Occipital lobe (tissue), 2 donors: ENCODE data around the gene KIAA1755. TPM values are rescaled to one million over a fixed set of nuclear protein-coding genes. Genes with fewer than 3 reads are reported as not detected.
A peak's percentile ranks its signal among the peaks of the same experiment; 100 is the strongest.
"Not testable (repeated sequence)": the region's sequence is repeated elsewhere in the genome, so short reads cannot be mapped to it uniquely, and the experiment has no call there.

Experiments
- DNase-seq: peaks from one replicate; lab custom pipeline; 2025; lab: John Stamatoyannopoulos, UW
- total RNA-seq: library from RNA; depleted of rRNA; stranded (reverse); fragments of >200 nt; gene quantifications from one replicate; pipeline ENCODE4 v1.2.3, GENCODE V29; 2014

KIAA1755 gene
- total RNA-seq, 1 donor from 2014 or later, result 0.94 TPM

GRCh38 chr20:38291966-38292365 lies 31.4 kb upstream of the KIAA1755 start:
- DNase-seq, result no peak

GRCh38 chr20:38290829-38291814 lies 30.6 kb upstream of the KIAA1755 start:
- DNase-seq, result no peak

- DNase-seq, result peak; percentile 68
Observed at GRCh38 chr20:38286586-38287531, 26.3 kb upstream of the KIAA1755 start.

- DNase-seq, result no peak
Observed at GRCh38 chr20:38284893-38285444, 24.4 kb upstream of the KIAA1755 start.

- not testable (repeated sequence) for DNase-seq
Observed at GRCh38 chr20:38284066-38284650, 23.6 kb upstream of the KIAA1755 start.

GRCh38 chr20:38283236-38283635 lies 22.7 kb upstream of the KIAA1755 start:
- DNase-seq, result no peak

- DNase-seq, result not testable (repeated sequence)
Observed at GRCh38 chr20:38281176-38281915, 20.8 kb upstream of the KIAA1755 start.

GRCh38 chr20:38278763-38279162 lies 18.2 kb upstream of the KIAA1755 start:
- DNase-seq, result no peak

- DNase-seq, result no peak
Observed at GRCh38 chr20:38278131-38278530, 17.6 kb upstream of the KIAA1755 start.

- no peak for DNase-seq
Observed at GRCh38 chr20:38277691-38278090, 17.2 kb upstream of the KIAA1755 start.

GRCh38 chr20:38277285-38277684 lies 16.8 kb upstream of the KIAA1755 start:
- no peak for DNase-seq

GRCh38 chr20:38275815-38276550 lies 15.4 kb upstream of the KIAA1755 start:
- no peak for DNase-seq

GRCh38 chr20:38272961-38273360 lies 12.4 kb upstream of the KIAA1755 start:
- no peak for DNase-seq

- no peak for DNase-seq
Observed at GRCh38 chr20:38272398-38272797, 11.9 kb upstream of the KIAA1755 start.

- no peak for DNase-seq
Observed at GRCh38 chr20:38271608-38272120, 11.1 kb upstream of the KIAA1755 start.

GRCh38 chr20:38270869-38271605 lies 10.5 kb upstream of the KIAA1755 start:
- DNase-seq, result no peak

- DNase-seq, result no peak
Observed at GRCh38 chr20:38269715-38270114, 9.2 kb upstream of the KIAA1755 start.

- no peak for DNase-seq
Observed at GRCh38 chr20:38269040-38269439, 8.5 kb upstream of the KIAA1755 start.
